Measurements from ENCODE around the gene POTEH. TPM values are rescaled to one million over a fixed set of nuclear protein-coding genes. Genes with fewer than 3 reads are reported as not detected.
"Not testable (repeated sequence)": the region's sequence is repeated elsewhere in the genome, so short reads cannot be mapped to it uniquely, and the experiment has no call there.

POTEH gene
- total RNA-seq (not detected), polyA plus RNA-seq (not detected)
- long read RNA-seq, donor 1: 0 reads
- long read RNA-seq, donor 2: 0 reads
- long read RNA-seq, donor 3: 0 reads
- long read RNA-seq, donor 4: 0 reads

DNA sequence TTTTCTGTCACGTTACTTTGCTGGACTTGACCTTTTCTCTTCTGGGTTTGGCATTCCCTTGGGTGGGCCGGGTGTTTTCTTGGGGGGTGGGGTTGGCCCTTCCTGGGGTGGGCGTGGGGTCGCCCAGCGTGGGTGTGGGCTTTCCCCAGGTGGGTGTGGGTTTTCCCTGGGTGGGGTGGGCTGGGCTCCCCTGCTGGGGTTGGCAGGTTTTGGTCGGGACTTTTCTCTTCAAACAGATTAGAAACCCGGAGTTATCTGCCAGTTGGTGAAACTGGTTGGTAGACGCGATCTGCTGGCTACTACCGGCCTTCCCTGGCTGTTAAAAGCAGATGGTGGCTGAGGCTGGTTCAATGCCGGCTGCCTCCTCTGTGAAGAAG is at the start of gene POTEH:
POTEH (plus strand) TSS at position 278 of the 377 bp plus-strand sequence; CDS start at position 330, 52 bp downstream.
- H3K27me3 ChIP-seq (ENCODE audit: control insufficient read depth, insufficient read depth); H3K27ac ChIP-seq (ENCODE audit: low read length); ATAC-seq; H3K4me1 ChIP-seq (ENCODE audit: control insufficient read depth, insufficient read depth, low read length); H3K9me3 ChIP-seq (ENCODE audit: control insufficient read depth, low read length); H3K4me3 ChIP-seq (ENCODE audit: low read length); intact Hi-C loops (cut with DNase I): not testable (repeated sequence)
- WGBS: 90% methylated on average over 7 of the region's 11 CpGs
- DNase-seq: peak in 1 of 3 donors; percentile 22

DNA sequence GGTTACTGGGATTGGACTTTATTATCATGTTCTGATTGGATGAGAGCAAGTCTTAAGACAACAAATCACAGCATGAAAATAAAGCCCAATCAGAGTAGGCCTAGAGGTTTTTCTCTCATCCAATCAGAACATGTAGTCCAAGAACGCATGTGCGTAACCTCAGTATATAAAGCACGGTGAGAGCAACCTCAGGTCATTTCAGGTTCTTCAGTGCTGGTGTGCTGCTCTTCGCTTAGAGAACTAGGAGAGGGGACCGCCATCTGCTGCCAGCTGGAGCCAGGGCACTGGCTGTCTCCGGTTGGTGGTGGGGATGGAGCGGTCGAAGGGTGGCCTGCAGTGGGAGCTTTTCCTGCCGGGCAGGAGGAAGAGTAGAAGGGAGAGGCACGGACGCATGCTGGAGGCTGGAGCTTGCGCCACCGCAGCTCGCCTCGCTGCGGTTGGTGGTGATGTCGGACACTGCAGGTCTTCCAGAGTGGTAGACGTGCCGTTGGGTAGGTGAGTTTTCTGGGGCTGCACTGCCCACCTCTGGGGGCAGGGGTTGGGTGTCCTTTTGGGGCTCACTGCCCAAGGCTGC is 47.5 kb upstream of the POTEH start:
- WGBS: no CpG with 5 or more reads among the region's 19 CpGs
- DNase-seq; H3K27me3 ChIP-seq (ENCODE audit: control insufficient read depth, insufficient read depth); intact Hi-C loops (cut with DNase I); H3K4me1 ChIP-seq (ENCODE audit: control insufficient read depth, insufficient read depth, low read length); H3K9me3 ChIP-seq (ENCODE audit: control insufficient read depth, low read length); H3K27ac ChIP-seq (ENCODE audit: low read length); H3K4me3 ChIP-seq (ENCODE audit: low read length): not testable (repeated sequence)
- ATAC-seq: peak; percentile 9 to 11

DNA sequence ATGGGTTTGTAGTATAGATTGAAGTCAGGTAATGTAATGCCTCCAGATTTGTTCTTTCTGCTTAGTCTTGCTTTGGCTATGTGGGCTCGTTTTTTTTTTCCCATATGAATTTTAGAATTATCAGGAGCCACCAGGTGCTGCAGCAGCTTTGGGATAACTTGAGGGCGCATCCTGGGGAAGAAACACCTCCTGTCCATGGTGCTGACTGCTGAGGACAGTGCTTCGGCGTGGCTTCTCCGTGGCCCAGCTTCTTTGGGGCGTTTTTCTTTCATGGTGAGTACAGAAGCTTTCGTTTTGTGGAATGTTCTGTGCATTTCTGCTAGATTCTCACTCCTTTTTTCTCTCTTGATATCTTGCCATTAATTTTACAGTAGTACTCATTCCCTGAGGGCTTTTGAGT is 37.9 kb upstream of the POTEH start:
- DNase-seq; ATAC-seq; H3K4me3 ChIP-seq (ENCODE audit: low read length); H3K4me1 ChIP-seq (ENCODE audit: control insufficient read depth, insufficient read depth, low read length); H3K27ac ChIP-seq (ENCODE audit: low read length); H3K9me3 ChIP-seq (ENCODE audit: control insufficient read depth, low read length); H3K27me3 ChIP-seq (ENCODE audit: control insufficient read depth, insufficient read depth); intact Hi-C loops (cut with DNase I): not testable (repeated sequence)
- 36% methylated on average over 5 of the region's 7 CpGs for WGBS

DNA sequence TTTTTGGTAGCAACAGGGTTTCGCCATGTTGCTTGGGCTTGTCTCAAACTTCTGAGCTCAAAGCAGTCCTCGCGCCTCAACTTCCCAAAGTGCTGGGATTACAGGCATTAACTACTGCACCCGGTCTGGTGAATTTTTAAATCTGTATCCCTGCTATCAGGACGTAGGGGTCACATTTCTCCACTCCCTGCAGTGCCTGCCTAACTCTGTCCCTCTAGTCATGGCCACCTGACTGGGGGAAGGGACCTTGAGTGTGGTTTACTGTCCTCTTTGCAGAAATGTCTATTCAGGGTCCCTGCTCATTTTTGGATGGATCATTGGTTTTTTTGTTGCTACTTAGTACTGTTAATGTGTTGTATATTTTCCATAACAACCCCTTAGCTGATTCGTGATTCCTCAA is 37.1 kb upstream of the POTEH start:
- H3K27ac ChIP-seq (ENCODE audit: low read length); H3K4me3 ChIP-seq (ENCODE audit: low read length); H3K27me3 ChIP-seq (ENCODE audit: control insufficient read depth, insufficient read depth); H3K9me3 ChIP-seq (ENCODE audit: control insufficient read depth, low read length); DNase-seq; ATAC-seq; H3K4me1 ChIP-seq (ENCODE audit: control insufficient read depth, insufficient read depth, low read length); intact Hi-C loops (cut with DNase I): not testable (repeated sequence)
- no CpG with 5 or more reads among the region's 6 CpGs for WGBS

DNA sequence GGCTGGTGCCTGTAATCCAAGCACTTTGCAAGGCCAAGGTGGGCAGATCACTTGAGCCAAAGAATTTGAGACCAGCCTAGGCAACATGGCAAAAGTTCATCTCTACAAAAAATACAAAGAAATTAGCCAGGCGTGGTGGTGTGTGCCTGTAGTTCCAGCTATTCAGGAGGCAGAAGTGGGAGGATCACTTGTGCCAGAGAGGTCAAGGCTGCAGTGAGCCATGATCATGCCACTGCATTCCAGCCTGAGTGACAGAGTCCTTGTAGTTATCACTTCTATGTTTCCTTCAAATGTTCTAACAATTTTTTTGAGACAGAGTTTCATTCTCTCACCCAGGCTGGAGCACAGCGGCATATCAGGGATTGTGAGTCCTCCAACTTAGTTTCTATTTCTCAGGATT is 36.6 kb upstream of the POTEH start:
- H3K27me3 ChIP-seq (ENCODE audit: control insufficient read depth, insufficient read depth); ATAC-seq; H3K4me3 ChIP-seq (ENCODE audit: low read length); DNase-seq; H3K4me1 ChIP-seq (ENCODE audit: control insufficient read depth, insufficient read depth, low read length); H3K27ac ChIP-seq (ENCODE audit: low read length); H3K9me3 ChIP-seq (ENCODE audit: control insufficient read depth, low read length); intact Hi-C loops (cut with DNase I): not testable (repeated sequence)
- 63% methylated on average over 2 of the region's 2 CpGs for WGBS

DNA sequence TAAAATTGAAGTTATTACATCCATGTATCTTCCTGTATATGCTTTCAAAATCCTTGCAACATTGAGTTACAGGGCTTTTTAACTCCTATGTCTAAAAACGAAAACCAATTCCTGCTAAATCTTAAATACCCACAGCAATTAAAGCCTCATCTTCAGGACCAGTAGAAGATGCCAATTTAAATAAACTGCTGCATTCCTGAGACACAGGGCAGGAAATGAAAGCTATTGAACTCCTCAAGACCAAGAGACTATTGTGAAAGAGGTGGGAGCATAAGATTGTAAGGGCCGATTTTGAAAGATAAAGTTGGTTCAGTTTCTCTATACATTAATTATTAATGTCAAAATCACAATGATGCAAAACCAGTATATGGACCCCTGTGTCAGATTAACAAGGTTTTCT is 28.7 kb upstream of the POTEH start:
- H3K9me3 ChIP-seq (ENCODE audit: control insufficient read depth, low read length); H3K27me3 ChIP-seq (ENCODE audit: control insufficient read depth, insufficient read depth); H3K27ac ChIP-seq (ENCODE audit: low read length); H3K4me1 ChIP-seq (ENCODE audit: control insufficient read depth, insufficient read depth, low read length); ATAC-seq; DNase-seq; H3K4me3 ChIP-seq (ENCODE audit: low read length); intact Hi-C loops (cut with DNase I): not testable (repeated sequence)
- WGBS: no CpG with 5 or more reads among the region's 2 CpGs

DNA sequence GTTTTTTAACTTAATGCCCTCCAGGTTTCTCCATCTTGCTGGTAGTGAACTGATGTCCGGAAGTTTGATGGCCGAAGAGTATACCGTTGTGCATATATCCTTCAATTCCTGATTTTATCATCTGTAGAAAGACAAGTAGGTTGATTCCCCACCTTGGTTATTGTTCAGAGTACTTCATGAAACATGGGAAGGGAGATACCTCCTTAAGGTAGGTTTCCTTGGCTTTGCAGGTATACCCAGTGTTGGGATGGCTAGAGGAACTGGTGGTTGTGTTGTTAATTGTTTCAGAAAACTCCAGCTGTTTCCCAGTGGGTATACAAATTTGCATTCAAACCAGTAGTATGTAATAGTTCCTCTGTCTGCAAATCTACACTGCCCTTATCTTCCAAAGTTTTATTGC is 25.1 kb upstream of the POTEH start:
- H3K27me3 ChIP-seq (ENCODE audit: control insufficient read depth, insufficient read depth); H3K4me1 ChIP-seq (ENCODE audit: control insufficient read depth, insufficient read depth, low read length); H3K9me3 ChIP-seq (ENCODE audit: control insufficient read depth, low read length); DNase-seq; H3K27ac ChIP-seq (ENCODE audit: low read length); H3K4me3 ChIP-seq (ENCODE audit: low read length); ATAC-seq; intact Hi-C loops (cut with DNase I): not testable (repeated sequence)
- WGBS: 88% methylated on average over 1 of the region's 3 CpGs

DNA sequence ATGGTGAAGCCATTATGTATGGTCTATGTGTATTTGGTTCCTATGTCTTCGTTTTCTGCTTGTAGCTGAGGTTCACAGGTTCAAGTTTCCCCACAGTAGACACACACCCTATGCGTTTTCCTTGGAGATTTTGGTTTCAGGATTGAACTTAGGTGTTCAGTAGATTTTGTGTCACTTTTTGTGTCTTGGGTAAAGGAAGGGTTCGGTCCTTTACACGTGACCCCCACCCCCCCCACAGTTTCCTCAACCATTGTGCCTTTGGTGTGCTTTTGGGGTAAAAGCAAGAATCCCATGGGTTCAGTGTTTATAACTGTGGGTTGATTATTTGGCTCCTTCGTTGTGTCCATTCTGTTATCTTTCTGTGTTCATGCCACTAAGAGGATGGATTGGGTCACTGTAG is 24.3 kb upstream of the POTEH start:
- H3K9me3 ChIP-seq (ENCODE audit: control insufficient read depth, low read length); DNase-seq; intact Hi-C loops (cut with DNase I): not testable (repeated sequence)

DNA sequence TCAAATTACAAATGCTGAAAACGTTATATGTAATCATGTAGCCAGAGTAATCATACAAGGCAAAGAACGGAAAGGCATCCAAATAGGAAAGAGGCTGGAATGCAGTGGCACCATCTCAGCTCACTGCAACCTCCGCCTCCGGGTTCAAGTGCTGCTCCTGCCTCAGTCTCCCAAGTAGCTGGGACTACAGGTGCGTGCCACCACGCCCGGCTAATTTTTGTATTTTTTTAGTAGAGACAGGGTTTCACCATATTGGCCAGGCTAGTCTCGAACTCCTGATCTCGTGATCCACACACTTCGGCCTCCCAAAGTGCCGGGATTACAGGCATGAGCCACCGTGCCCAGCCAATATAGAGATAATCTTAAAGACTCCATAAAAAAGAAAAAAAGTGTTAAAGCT is 20.4 kb upstream of the POTEH start:
- H3K4me3 ChIP-seq (ENCODE audit: low read length); DNase-seq; H3K9me3 ChIP-seq (ENCODE audit: control insufficient read depth, low read length); H3K27me3 ChIP-seq (ENCODE audit: control insufficient read depth, insufficient read depth); intact Hi-C loops (cut with DNase I); H3K27ac ChIP-seq (ENCODE audit: low read length); H3K4me1 ChIP-seq (ENCODE audit: control insufficient read depth, insufficient read depth, low read length); ATAC-seq: not testable (repeated sequence)
- 75% methylated on average over 8 of the region's 12 CpGs for WGBS

More for the DNA sequence above, 24.3 kb upstream of the POTEH start:
- H3K27me3 ChIP-seq (ENCODE audit: control insufficient read depth, insufficient read depth); H3K4me1 ChIP-seq (ENCODE audit: control insufficient read depth, insufficient read depth, low read length); H3K4me3 ChIP-seq (ENCODE audit: low read length); H3K27ac ChIP-seq (ENCODE audit: low read length); ATAC-seq: not testable (repeated sequence)
- WGBS: 60% methylated on average over 5 of the region's 5 CpGs

DNA sequence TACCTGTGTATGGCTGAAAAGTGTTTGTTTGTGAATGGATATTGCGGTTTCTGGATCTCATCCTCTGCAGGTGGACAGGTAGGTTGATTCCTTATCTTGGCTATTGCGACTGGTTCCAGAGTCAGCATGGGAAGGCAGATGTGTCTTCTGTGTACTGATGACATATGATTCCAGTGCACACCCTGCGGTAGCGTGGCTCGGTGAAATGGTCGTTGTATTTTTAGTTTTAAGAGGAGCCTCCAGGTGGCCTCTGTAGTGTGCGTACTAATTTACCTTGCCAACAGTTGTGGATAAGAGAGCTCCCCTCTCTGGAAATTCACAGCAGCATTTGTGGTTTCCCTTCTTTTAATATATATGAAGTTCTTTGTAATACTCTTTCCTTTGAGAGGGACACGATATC is 10.1 kb upstream of the POTEH start:
- H3K9me3 ChIP-seq (ENCODE audit: control insufficient read depth, low read length); H3K27ac ChIP-seq (ENCODE audit: low read length); intact Hi-C loops (cut with DNase I); H3K27me3 ChIP-seq (ENCODE audit: control insufficient read depth, insufficient read depth); H3K4me3 ChIP-seq (ENCODE audit: low read length); H3K4me1 ChIP-seq (ENCODE audit: control insufficient read depth, insufficient read depth, low read length); DNase-seq: not testable (repeated sequence)
- ATAC-seq: peak in 1 of 2 donors; percentile 59
- 86% methylated on average over 6 of the region's 8 CpGs for WGBS

DNA sequence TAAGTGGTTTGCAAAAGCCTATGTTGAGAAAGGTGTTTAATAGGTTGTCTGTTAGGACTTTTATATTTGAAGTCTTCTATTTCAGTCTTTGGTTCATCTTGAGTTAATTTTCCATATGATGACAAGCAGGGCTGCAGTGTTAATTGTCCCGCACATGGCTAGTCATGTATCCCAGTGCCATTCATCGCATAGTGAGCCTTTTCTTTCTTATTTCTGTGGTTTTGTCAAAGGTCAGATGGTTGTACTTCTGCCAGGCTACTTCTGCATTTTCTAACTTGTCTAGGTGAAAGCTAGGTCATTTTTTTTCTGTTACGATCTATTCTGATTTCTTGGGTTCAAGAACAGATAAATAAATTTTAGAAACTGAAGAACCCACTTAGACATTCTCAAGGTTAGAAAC is 5.7 kb upstream of the POTEH start:
- WGBS: 88% methylated on average over 2 of the region's 3 CpGs
- ATAC-seq; DNase-seq; H3K4me3 ChIP-seq (ENCODE audit: low read length); H3K4me1 ChIP-seq (ENCODE audit: control insufficient read depth, insufficient read depth, low read length); intact Hi-C loops (cut with DNase I); H3K27me3 ChIP-seq (ENCODE audit: control insufficient read depth, insufficient read depth); H3K9me3 ChIP-seq (ENCODE audit: control insufficient read depth, low read length); H3K27ac ChIP-seq (ENCODE audit: low read length): not testable (repeated sequence)

DNA sequence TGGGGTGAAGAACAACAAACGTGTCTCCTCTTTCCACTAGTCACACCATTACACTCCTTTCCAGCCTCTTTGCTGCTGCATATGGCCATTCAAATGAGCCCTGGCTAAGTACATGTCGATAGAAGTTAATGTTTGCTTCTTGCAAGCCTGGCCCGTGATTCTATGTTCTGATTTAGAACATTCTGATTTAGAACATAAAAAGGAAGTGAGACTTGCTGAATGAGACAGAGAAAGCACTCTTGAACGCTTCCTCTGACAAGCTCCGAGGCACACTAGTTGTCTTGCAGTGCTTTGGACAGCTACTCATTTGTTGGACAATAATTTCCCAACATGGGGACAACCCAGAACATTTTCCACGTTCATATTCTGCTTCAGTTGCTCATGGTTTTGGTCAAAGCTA is 5.1 kb upstream of the POTEH start:
- WGBS: no CpG with 5 or more reads among the region's 6 CpGs
- ATAC-seq; H3K4me1 ChIP-seq (ENCODE audit: control insufficient read depth, insufficient read depth, low read length); H3K27ac ChIP-seq (ENCODE audit: low read length); H3K27me3 ChIP-seq (ENCODE audit: control insufficient read depth, insufficient read depth); intact Hi-C loops (cut with DNase I); H3K4me3 ChIP-seq (ENCODE audit: low read length); DNase-seq; H3K9me3 ChIP-seq (ENCODE audit: control insufficient read depth, low read length): not testable (repeated sequence)
